Ishikawa (cell line): ENCODE results near the gene BIN1.

Experiments used
- CEBPB ChIP-seq: IDR thresholded peaks from 2 replicates; pipeline ENCODE4 v1.6.1; 2012
- CREB1 ChIP-seq: IDR thresholded peaks from 2 replicates; pipeline ENCODE4 v1.6.1; 2012; ENCODE audit warnings: low read depth
- EGR1 ChIP-seq: IDR thresholded peaks from 2 replicates; pipeline ENCODE4 v1.6.1; 2012
- EP300 ChIP-seq: IDR thresholded peaks from 2 replicates; pipeline ENCODE4 v1.6.1; 2012; ENCODE audit warnings: borderline replicate concordance
- FOXM1 ChIP-seq: IDR thresholded peaks from 2 replicates; pipeline ENCODE4 v1.6.1; 2012; ENCODE audit warnings: low read depth, borderline replicate concordance
- NFIC ChIP-seq: IDR thresholded peaks from 2 replicates; pipeline ENCODE4 v1.6.1; 2012
- RAD21 ChIP-seq: IDR thresholded peaks from 2 replicates; pipeline ENCODE4 v1.6.1; 2012; ENCODE audit warnings: low read depth
- TAF1 ChIP-seq: IDR thresholded peaks from 2 replicates; pipeline ENCODE4 v1.6.1; 2012; ENCODE audit warnings: low read depth, mild to moderate bottlenecking
- TCF12 ChIP-seq: IDR thresholded peaks from 2 replicates; pipeline ENCODE4 v1.6.1; 2012; ENCODE audit warnings: low read depth
- TEAD4 ChIP-seq: IDR thresholded peaks from 2 replicates; pipeline ENCODE4 v1.6.1; 2012
- YY1 ChIP-seq: IDR thresholded peaks from 2 replicates; pipeline ENCODE4 v1.6.1; 2012; ENCODE audit warnings: low read depth
- ZBTB7A ChIP-seq: IDR thresholded peaks from 2 replicates; pipeline ENCODE4 v1.6.1; 2012; ENCODE audit warnings: low read depth
- TF ChIP-seq, protein P1 (sequence below): IDR thresholded peaks from 2 replicates; pipeline ENCODE4 v1.6.1; 2012; ENCODE audit warnings: low read depth, mild to moderate bottlenecking
- TF ChIP-seq, protein P2 (sequence below): IDR thresholded peaks from 2 replicates; pipeline ENCODE4 v1.6.1; 2012
- TF ChIP-seq, protein P3 (sequence below): IDR thresholded peaks from 2 replicates; pipeline ENCODE4 v1.6.1; 2012

BIN1 gene

DNA sequence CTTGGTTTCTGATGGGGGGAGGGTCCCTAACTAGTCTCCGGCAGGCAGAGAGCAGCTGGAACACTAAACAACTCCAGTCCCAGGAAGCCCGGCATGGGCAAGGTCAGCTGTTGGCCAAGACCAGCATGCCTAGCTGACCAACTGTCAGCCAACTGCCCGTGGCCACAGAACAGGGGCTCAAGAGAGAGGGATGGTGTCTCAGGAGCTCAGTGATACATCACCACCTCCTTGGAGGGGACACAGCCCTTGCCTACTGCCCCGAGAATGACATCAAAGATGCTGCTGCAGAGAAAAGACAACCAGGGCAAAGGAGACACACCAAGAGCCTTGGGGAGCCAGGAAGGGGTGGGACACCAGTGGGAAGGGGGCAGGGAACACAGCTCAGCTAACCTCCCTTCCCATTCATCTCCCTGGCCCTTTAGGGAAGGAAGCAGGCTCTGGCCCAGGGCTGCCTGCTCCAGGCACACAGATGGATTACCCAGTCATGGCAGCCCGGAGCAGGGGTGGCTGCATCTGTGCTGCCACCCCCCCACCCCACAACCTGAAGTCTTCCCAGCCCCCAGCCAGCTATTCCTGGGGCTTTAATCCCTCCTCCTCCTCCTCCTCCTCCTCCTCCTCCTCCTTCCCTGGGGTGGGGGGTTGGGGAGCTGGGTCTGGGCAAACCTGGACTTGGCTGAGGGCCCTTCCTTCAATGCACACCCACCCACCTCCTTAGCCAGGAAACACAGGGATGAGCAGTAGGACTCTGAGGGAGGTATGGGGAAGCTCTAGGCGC is 1.9 kb downstream of the BIN1 start:
- no peak for TF ChIP-seq TEAD4
- no peak for TF ChIP-seq YY1
- no peak for TF ChIP-seq RAD21
- TF ChIP-seq EP300 = no peak
- TF ChIP-seq, protein P1, sequence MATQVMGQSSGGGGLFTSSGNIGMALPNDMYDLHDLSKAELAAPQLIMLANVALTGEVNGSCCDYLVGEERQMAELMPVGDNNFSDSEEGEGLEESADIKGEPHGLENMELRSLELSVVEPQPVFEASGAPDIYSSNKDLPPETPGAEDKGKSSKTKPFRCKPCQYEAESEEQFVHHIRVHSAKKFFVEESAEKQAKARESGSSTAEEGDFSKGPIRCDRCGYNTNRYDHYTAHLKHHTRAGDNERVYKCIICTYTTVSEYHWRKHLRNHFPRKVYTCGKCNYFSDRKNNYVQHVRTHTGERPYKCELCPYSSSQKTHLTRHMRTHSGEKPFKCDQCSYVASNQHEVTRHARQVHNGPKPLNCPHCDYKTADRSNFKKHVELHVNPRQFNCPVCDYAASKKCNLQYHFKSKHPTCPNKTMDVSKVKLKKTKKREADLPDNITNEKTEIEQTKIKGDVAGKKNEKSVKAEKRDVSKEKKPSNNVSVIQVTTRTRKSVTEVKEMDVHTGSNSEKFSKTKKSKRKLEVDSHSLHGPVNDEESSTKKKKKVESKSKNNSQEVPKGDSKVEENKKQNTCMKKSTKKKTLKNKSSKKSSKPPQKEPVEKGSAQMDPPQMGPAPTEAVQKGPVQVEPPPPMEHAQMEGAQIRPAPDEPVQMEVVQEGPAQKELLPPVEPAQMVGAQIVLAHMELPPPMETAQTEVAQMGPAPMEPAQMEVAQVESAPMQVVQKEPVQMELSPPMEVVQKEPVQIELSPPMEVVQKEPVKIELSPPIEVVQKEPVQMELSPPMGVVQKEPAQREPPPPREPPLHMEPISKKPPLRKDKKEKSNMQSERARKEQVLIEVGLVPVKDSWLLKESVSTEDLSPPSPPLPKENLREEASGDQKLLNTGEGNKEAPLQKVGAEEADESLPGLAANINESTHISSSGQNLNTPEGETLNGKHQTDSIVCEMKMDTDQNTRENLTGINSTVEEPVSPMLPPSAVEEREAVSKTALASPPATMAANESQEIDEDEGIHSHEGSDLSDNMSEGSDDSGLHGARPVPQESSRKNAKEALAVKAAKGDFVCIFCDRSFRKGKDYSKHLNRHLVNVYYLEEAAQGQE = no peak
- no peak for TF ChIP-seq EGR1
- no peak for TF ChIP-seq CREB1
- TF ChIP-seq, protein P2, sequence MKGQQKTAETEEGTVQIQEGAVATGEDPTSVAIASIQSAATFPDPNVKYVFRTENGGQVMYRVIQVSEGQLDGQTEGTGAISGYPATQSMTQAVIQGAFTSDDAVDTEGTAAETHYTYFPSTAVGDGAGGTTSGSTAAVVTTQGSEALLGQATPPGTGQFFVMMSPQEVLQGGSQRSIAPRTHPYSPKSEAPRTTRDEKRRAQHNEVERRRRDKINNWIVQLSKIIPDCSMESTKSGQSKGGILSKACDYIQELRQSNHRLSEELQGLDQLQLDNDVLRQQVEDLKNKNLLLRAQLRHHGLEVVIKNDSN = no peak
- no peak for TF ChIP-seq TAF1
- no peak for TF ChIP-seq TCF12
- no peak for TF ChIP-seq ZBTB7A

DNA sequence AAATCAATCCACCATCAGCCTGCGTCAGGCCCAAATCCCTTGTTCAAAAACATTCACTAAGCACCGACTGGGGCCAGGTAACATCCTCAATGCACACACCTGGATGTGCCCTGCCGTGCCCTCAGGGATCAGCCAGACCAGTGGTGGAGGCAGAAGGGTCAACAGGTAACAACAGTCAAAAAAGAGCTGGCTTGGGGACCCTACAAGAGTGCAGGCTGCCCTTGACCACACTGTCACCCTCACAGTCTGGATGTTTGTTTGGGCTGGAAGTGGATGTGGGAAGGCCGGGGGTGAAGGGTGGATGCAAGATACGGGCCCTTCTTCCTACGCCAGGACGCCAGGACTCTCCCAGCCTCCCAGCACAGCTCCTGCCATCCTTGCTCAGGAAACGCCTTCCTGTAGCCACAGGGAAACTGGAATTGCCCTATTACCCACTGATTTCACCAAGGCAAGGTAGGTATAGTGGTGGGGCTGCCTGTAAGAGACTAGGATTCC is 2.7 kb downstream of the BIN1 start:
- TF ChIP-seq CREB1 = no peak
- TF ChIP-seq ZBTB7A = no peak
- TF ChIP-seq NFIC = no peak
- TF ChIP-seq RAD21 = no peak
- TF ChIP-seq TEAD4 = no peak
- TF ChIP-seq YY1 = no peak
- TF ChIP-seq, protein P2 = no peak
- TF ChIP-seq, protein P1 = no peak
- no peak for TF ChIP-seq FOXM1
- TF ChIP-seq, protein P3, sequence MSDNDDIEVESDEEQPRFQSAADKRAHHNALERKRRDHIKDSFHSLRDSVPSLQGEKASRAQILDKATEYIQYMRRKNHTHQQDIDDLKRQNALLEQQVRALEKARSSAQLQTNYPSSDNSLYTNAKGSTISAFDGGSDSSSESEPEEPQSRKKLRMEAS = no peak
- TF ChIP-seq EP300 = no peak
- TF ChIP-seq EGR1 = no peak
- TF ChIP-seq TAF1 = no peak
- no peak for TF ChIP-seq TCF12
- TF ChIP-seq CEBPB = no peak

DNA sequence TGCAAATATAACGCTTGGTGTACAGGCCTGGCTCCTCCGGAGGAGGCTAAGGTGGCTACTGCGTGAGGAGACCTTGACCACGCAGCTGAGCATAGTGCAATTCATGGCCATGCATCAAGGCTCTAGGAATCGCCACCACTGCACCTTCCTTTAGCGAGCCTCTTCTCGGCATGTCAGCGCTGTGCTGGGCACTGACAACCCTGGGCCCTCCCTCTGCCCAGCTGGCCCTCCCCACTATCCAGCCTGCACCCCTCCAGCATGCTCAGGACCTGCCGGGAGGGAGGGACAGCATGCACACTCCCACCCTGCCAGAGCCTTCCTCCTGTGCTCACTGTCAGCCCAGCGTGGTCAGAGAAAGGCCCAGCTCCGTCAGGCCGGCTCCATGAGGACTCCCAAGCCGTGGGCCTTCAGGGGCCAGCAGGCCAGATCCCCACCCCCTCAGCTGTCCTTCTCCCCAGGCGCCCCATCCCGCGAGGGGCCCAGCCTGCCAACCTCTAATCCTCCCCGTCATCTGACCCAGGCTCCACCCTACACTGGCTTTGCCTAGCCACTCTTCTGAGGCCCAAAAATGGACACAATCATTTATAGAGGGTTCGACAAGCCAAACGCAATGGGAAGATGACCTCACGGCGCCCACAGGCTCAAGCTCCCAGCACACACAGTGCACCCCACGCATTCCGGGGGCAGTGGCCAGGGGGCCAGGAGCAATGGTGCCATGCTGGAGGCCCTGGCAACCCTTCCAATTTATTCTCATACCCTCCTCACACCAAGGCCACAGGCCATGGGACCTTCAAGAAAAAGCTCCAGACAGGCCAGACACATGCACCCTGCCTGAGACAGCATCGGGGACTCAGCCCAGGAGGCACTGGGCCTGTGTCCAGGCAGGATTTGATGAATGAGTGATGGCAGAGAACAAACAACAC is 3.5 kb downstream of the BIN1 start:
- TF ChIP-seq TCF12 (no peak), CEBPB (no peak), YY1 (no peak), EP300 (no peak)
- TF ChIP-seq, protein P1 = no peak
